22Rv1 (cell line): ENCODE data around the gene DEFB112.
A peak's percentile ranks its signal among the peaks of the same experiment; 100 is the strongest.

Source experiments
- H3K27ac ChIP-seq: fragments of 450-650 bp; 2 replicates; pipeline ENCODE4 v1.5.1; 2017
- CTCF ChIP-seq: fragments of 450-650 bp; IDR thresholded peaks from 2 replicates; pipeline ENCODE4 v1.5.1; 2017; ENCODE audit warnings: mild to moderate bottlenecking
- ZFX ChIP-seq: fragments of 450-650 bp; IDR thresholded peaks from 2 replicates; pipeline ENCODE4 v1.6.1; 2017; ENCODE audit warnings: antibody characterized with exemption, borderline replicate concordance

DEFB112 gene

GRCh38 chr6:50049829-50050228, at the start of gene DEFB112:
Gene DEFB112, minus strand, starts transcription at chr6:50049929. Its CDS starts 60 bp downstream, at chr6:50049869.
- H3K27ac ChIP-seq = no peak within 1 kb of the TSS
- TF ChIP-seq ZFX (no peak), CTCF (no peak)

- H3K27ac ChIP-seq = no peak overlapping the region
- TF ChIP-seq CTCF = no peak
These were observed 48.9 kb upstream of the DEFB112 start for GRCh38 chr6:50098641-50098993.

- H3K27ac ChIP-seq = no peak overlapping the region
These were observed 48.4 kb upstream of the DEFB112 start for GRCh38 chr6:50097966-50098640.

GRCh38 chr6:50096296-50096695, 46.6 kb upstream of the DEFB112 start:
- no peak for TF ChIP-seq CTCF
- TF ChIP-seq ZFX = no peak
- no peak overlapping the region for H3K27ac ChIP-seq

More at GRCh38 chr6:50097966-50098640, 48.4 kb upstream of the DEFB112 start:
- TF ChIP-seq ZFX (no peak), CTCF (no peak)

GRCh38 chr6:50093938-50094272, 44.2 kb upstream of the DEFB112 start:
- TF ChIP-seq CTCF = no peak
- no peak for TF ChIP-seq ZFX
- peak overlapping the region; percentile 63 for H3K27ac ChIP-seq

- TF ChIP-seq CTCF = no peak
- TF ChIP-seq ZFX = no peak
- H3K27ac ChIP-seq = peak overlapping the region; percentile 63
These were observed 43.6 kb upstream of the DEFB112 start for GRCh38 chr6:50093116-50093937.

- no peak overlapping the region for H3K27ac ChIP-seq
- TF ChIP-seq ZFX (no peak), CTCF (no peak)
These were observed 41.9 kb upstream of the DEFB112 start for GRCh38 chr6:50091641-50092040.
